ENCODE measurements around the gene SPECC1.
"Not testable (repeated sequence)": the region's sequence is repeated elsewhere in the genome, so short reads cannot be mapped to it uniquely, and the experiment has no call there.

The SPECC1 gene

DNA sequence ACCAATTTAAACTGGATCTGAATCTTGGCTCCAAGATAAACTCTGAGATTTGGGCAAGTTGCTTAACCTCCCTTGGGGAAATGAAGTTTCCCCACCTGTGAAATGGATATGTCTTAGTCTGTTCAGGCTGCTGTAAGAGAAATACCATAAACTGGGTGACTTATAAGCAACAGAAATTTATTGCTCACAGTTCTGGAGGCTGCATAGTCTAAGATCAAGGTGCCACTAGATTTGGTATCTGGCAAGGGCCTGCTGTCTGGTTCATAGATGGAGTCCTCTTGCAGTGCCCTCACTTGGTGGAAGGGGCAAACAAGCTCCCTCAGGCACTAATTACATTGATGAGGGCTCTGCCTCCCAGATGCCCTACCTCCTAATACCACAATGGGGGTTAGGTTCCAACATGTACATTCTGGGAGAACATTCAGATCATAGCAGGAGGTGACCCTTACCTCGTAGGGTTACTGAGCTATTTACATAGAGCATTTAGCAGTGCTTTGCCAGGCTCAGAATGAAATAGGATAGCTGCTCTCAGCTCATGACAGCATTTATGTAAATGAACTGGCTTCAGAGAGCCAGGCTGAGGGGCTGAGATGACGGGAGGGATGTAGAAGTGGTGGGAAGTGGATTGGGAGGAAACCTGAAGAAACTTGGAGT is 83.9 kb downstream of the SPECC1 start:
- no peak for DNase-seq (ENCODE audit: low read depth)

DNA sequence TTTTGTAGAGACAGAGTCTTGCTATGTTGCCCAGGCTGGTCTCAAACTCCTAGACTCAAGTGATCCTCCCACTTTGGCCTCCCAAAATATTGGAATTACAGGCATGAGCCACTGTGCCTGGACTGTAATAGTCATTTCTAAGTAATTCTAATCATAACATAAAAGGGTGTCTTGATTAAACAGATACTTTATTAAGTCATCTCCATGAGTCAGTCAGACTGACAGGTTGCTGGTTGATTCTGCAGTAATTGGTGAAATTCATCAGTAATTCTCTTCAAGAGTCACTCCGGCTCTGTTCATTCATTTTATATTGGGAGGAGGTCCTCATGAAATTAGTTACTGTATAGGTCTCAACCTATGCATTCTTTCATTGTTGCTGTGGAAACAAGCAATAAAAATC is 85.6 kb downstream of the SPECC1 start:
- DNase-seq (ENCODE audit: low read depth), result no peak

GRCh38 chr17:20095336-20096080 is 86.3 kb downstream of the SPECC1 start:
- DNase-seq (ENCODE audit: low read depth), result no peak

DNA sequence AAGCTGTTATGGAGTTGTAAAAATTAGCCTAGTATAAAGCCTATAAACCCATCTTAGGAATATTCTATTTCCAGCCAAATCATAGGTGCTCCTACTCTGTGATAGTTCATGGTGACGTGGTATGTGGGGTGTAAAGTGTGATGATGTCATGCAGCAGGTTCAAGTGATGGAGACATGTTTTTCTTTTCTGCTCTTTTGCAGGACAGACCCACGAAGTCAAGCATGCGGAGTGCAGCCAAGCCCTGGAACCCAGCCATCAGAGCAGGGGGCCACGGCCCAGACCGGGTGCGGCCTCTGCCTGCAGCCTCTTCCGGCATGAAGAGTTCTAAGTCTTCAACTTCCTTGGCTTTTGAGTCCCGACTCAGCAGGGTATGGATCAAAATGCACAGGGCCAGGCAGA is 87.3 kb downstream of the SPECC1 start:
- DNase-seq (ENCODE audit: low read depth), result no peak

DNA sequence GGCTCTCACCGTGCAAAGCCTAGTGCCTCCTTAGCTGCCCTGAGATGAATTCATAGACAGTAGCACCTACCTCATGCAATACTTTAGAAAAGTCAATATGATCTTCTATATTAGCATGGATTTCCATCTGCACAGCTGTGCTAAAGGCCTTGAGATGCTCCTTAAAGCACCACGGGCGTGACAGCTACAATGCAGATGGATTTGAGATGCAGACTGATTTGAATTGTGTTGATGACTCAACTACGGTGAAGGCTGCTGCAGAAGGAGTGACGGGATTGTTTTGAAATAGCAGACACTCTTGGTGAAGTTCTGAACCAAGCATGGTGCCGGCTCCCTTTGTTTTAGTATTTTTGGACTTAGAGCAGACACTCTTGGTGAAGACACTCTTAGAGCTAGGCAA is 88.2 kb downstream of the SPECC1 start:
- no peak for DNase-seq (ENCODE audit: low read depth)

DNA sequence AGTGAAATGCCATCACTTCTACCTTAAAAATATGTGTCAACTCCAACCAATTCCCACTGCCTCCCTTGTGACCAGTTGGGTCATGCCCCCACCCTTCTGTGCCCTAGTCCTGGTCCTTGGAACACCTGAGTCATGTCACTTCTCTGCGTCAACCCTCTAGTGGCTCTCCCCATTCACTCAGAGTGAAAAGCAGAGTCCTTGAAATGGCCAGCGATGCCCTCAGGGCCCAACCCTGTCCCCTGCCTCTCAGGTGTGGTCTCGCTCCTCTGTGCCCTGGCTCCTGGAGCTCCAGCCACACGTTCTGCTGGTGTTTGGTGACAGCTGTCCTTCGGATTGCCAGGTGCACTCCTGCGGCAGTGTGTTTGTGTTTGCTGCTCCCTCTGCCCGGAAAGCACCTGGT is 89.2 kb downstream of the SPECC1 start:
- DNase-seq (ENCODE audit: low read depth), result no peak

GRCh38 chr17:20100806-20101205 is 91.6 kb downstream of the SPECC1 start:
- not testable (repeated sequence) for DNase-seq (ENCODE audit: low read depth)

GRCh38 chr17:20103454-20104446 is 94.6 kb downstream of the SPECC1 start:
- DNase-seq (ENCODE audit: low read depth), result no peak

GRCh38 chr17:20105539-20106280 is 96.6 kb downstream of the SPECC1 start:
- no peak for DNase-seq (ENCODE audit: low read depth)

DNA sequence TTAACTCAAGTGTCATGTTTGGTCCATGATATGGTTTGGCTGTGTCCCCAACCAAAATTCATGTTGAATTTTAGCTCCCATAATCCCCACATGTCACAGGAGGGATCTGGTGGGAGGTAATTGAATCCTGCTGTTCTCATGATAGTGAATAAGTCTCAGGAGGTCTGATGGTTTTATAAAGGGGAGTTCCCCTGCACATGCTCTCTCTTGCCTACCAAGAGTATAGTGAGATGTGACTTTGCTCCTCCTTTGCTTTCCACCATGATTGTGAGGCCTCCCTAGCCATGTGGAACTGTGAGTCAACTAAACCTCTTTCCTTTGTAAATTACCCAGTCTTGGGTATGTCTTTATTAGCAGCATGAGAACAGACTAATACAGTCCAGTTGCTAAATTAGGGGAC is 97.3 kb downstream of the SPECC1 start:
- DNase-seq (ENCODE audit: low read depth), result not testable (repeated sequence)

- DNase-seq (ENCODE audit: low read depth), result no peak
Measured at GRCh38 chr17:20109076-20109475, 99.9 kb downstream of the SPECC1 start.

DNA sequence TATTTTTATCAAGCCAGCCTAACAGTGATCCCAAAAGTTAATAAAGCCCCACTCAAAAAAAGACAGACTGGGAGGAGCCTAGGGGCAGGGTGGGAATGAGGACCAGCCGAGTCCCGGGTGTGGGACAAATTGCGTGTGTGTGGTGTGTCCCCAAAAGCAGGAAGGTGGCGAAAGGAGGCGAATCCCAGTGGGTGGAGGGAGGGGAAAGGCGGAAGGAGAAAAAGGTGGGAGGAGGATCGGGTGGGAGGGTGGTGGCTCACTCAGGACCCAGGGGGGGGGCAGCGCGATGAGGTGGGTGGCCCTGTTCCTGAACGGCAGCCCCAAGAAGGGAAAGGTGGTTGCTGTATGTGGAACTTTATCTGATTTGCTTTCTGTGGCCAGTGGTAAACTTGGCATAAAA is 102.4 kb downstream of the SPECC1 start:
- DNase-seq (ENCODE audit: low read depth), result no peak

DNA sequence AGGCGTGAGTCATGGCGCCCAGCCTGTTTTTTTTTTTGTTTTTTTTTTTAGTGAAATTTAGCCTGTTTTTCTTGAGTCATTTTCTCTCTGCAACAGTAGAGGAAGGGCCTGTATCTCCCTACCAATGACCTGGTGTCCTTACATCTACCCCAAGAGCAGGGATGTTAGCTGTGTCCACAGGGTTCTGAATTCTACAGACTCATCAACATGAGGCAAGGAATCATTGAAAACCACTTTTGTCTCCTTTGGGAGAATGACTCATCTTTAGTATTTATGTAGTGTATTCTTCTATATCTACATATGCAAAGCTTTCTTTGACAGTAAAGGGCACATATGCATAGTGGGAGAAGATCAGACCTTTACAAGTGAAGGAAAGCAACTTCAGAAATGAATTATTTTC is 105.3 kb downstream of the SPECC1 start:
- DNase-seq (ENCODE audit: low read depth), result no peak

- DNase-seq (ENCODE audit: low read depth), result peak; percentile 25
Measured at GRCh38 chr17:20116683-20117309, 107.6 kb downstream of the SPECC1 start.

DNA sequence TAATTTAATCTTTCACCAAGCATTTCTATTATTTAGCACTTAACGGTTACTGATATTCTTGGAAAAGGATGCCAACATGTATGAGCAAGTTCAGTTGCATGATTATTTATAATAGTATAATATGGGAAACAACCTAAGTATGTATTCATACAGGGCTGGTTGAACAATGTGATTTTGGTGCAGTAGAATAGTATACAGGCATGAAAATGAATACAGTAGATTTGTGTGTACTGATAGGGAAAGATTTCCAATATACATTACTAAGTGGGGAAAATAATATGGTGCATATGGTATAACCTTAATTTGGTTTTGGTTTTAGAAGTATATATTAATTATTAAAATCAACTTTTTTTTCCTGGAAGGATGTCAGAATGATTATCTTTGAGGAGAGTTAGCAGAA is 109.1 kb downstream of the SPECC1 start:
- DNase-seq (ENCODE audit: low read depth), result no peak

GRCh38 chr17:20120836-20121235 is 111.7 kb downstream of the SPECC1 start:
- DNase-seq (ENCODE audit: low read depth), result no peak

DNA sequence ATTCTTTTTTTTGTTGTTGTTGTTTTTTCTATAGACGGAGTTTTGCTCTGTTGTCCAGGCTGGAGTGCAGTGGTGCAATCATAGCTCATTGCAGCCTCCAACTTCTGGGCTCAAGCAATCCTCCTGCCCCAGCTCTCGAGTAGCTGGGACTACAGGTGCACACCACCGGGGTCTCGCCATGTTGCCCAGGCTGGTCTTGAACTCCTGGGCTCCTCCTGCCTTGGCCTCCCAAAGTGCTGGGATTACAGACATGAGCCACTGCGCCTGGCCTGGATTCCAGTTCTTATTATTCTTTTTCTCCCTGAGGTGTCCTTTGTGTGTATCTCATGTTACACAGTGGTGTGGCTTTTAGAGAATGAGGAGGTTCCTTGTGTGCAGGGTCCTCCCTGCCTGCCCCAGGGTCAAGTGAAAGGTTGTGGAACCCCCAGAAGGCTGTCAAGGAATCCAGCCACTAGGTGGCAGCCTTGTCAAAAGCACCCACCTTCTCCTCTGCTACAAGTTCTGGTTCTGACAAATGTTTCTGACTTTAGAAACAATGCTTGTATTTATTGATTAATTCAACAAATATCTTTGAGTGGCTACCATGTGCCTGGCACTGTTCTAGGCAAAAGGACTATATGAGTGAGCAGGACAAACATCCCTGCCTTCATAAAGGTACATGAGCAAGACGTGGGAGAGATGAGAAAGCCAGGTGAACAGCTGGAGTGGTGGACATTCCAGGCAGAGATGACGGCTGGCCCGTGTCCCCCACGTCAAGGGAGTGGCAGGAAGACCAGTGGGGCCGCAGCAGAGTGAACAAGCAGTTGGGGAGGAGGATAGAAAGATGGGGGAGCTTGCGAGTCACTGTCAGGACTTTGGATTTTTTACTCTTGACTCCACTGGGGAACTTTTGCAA is 112.4 kb downstream of the SPECC1 start:
- peak; percentile 45 for DNase-seq (ENCODE audit: low read depth)

- DNase-seq (ENCODE audit: low read depth), result no peak
Measured at GRCh38 chr17:20122254-20122879, 113.2 kb downstream of the SPECC1 start.

GRCh38 chr17:20123209-20123608 is 114.0 kb downstream of the SPECC1 start:
- no peak for DNase-seq (ENCODE audit: low read depth)

DNA sequence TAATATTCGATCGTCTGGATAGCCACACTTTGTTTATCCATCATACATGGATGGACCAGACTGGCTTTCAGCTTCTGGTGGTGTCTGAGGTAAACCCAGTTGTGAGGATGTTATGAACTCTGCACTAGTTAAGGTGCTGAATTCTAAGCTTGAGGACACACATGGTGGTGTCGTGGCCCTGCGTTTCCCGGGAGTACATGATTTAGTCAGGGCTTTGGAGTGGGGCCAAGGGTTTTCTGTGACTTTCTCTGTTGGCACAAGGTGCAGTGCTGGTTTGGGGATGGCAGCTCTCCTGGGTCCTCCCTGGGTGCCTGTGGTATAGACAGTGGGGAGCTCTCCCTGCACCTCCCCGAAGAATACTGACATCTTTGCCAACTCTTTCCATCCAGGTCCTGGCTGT is 116.6 kb downstream of the SPECC1 start:
- no peak for DNase-seq (ENCODE audit: low read depth)

All from activated T-helper 9 cell treated with anti-CD3 and anti-CD28 coated beads, Interleukin-2, amount 50 U/mL, for 16 hours (primary cell).